HG03103 (cell line): ENCODE measurements around the gene MAP3K4.

Experiments used
- ATAC-seq: cut with Tn5 transposase; IDR thresholded peaks from one replicate; pipeline ENCODE4 v1.9.1; 2021; ENCODE audit warnings: low read depth; ENCODE audit not compliant: unreplicated experiment

MAP3K4 gene

DNA sequence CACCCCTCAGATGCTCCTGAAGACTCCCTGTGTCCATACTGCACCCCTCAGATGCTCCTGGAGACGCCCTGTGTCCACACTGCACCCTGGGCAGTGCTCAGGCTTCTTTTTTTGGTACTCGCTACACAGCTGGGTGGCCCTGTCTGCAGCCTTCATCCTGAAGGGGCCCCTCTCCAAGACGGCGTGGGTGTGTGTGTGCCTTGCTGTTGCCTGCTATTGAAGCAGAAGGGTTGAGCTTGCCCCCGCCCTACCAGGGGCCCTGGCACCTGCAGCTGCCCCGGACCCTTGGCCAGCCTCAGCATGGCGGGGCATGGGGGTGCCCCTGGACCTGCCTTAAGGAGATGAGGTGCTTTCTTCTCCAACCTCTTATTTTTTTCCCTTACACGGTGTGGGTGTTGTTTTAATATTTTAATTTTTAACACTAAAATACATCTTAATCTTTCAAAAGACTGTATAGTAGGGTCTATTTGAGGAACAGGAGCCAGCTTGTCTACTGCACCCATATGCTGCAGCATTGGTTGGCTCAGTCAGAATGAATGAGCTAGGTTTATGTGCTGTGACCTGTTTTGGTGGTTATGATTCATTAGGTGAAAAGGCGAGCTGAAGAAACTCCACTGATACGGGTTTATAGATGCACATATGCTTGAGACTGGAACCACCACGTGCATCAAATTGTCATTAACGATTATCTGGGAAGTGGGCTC is 146.4 kb downstream of the MAP3K4 start:
- ATAC-seq: no peak

DNA sequence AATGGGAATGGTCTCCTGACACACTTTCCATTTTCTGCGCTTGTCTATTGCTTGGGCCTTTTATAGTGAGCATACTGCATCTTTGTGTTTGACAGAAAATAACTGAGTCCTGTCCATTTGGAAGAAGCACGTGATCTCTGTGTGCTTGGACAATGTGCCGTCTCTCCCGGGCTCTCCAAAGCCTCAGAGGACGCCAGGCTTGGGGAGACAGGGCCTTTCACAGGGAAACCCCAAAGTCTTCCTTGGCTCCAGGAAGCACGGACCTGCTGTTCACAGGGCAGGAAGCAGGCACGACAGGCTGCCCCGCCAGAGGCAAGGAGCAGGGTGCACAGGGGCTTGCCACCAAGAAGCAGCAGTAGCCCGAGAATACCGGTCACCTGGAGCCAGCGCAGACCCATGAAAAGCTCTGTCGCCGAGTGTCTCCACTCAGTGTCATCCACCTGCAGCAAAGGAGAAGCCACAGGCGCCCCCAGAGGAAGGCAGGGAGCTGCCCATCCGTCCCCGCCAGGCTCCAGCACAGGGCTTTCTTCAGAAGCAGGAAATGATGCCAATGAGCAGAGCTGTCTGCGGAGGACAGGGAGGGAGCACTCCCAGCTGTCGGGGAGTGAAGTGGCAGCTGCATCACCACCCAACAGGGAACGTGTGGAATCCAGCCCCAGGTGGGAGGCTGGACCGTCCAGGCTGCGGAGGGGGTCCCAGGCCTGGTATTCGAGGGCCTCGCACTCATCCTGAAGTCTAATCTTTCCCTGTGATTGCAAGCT is 147.2 kb downstream of the MAP3K4 start:
- ATAC-seq: no peak

DNA sequence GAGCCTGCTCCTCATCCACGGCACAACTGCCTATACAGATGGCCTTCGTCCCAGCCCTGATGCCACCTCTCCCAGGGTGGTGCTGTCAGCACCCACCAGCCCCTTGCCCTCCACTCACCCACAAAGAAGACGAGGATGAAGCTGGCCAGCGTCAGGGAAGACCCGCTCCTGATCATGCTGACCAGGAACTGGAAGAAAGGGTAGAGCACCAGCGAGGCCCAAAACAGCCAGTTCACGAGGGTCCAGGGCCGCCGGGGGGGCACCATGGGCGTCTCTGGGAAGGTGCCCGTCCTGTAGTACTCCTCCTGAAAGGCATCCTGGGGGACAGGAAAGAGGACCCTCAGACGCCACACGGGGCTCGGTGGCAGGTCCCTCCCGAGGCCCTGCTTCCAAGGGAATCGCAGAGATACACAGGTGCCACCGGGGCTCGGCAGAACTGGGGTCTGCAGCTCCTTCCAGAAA is 147.8 kb downstream of the MAP3K4 start:
- no peak for ATAC-seq

DNA sequence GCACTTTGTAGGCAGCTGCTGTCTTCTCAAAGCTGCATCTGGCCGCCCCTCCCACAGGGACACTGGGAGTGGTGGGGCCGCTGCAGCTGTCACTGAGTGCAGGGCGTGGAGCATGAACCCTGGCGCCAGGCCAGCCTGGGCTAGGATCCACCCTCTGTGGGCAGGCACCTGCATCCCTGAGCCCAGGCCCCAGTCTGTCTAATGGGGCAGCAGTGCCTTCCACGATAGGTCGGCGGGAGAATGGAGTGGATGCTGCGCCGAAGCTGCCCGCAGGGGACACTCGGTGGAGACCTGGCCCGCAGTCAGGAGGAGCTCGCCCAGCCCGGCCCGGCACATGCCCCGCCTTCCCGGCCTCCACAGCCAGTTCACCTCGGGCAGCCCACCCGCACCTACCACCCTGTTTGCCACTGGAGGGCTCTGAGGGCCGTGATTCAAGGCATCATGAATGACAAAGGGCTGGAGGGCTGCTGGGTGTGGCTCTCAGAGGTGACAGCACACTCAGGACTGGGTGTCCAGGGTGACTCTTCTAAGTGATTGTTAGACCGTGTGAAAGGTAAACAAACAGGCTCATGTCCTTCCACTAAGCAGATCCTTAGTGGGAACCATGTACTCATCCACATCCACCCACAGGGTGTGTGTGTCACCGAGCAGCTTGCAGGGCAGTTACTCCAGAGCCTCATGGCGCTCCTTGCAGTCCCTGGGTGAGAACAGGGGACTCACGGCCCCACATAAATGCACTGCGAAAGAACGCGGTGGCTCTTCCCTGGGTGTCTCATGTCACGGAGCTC is 148.4 kb downstream of the MAP3K4 start:
- no peak for ATAC-seq

DNA sequence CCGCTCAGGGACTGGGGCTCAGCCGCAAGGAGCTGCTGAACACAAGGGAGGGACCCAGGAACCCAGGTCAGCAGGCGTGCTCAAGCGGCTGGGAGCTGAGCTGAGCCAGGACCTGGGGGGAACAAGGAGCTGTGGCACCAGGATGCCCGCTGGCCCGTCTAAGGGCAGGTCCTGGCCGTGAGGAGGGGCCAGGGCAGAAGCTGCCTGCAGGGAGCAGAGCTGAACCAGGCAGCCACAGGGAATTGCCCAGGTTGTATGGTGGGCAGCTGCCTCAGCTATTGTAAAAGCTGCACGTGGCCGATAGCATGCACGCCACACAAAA is 148.9 kb downstream of the MAP3K4 start:
- no peak for ATAC-seq

DNA sequence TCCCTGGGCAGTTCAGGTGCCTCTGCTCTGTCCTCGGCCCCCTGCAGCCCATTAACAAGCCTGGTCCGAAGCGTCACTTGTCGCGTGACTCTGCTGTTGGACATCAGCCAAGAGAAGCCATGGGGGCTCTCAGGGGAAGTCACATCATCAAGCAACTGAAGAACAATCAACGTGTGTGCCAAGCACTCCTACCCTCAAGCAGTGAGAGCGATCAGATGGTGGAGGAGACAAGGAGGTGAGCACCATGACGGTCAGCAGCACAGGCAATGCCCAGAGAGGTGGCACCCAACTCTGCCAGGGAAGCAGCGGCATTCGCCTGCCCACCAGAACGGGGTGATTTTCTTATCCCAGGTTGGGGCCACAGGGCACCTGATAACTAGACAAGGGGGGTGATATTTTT is 149.6 kb downstream of the MAP3K4 start:
- no peak for ATAC-seq

DNA sequence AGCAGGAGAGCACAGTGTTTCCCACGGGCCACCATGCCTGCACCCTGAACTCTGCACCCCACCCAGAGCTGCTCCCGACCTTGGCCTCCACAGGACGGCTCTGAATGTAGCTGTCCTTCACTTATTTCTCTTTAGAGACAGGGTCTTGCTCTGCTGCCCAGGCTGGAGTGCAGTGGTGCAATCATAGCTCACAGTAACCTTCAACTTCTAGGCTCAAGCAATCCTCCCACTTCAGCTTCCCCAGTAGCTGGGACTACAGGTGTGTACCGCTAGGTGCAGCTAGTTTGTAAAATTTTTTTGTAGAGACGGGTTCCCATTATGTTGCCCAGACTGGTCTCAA is 151.4 kb downstream of the MAP3K4 start:
- no peak for ATAC-seq

DNA sequence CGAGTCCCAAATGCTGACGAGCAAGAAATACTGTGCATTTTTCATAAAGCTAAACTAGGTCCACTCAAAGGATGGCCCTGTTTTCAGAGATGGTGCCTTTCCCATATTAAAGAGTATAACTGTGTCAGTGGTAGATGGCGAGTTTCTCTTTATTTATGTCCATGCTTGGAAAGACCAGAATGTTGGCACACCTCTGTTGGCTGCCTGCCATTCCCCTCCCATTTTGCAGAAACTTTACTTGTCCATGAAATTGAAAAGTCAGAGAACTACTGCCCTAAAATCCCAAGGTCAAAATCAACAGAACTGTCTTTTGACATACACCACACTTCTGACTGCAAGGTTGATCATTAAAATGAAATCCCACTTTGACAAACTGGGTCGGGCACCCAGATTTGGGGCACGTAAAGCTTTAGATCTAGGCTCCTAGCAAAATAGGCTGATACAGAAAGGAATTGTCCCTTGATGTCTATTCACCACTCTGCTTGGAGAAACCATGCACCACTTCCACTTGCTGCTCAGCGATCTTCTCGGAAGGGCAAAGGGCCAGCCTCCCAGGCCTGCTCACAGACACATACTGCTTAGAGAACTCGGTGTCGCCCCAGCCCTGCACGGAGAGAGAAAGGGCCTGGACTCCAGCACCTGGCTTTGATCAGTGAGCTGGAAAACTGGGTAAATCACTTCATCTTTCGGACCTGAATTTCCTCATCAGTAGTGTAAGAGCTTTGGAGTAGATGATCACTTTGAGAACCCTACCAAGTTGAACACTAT is 152.3 kb downstream of the MAP3K4 start:
- no peak for ATAC-seq

DNA sequence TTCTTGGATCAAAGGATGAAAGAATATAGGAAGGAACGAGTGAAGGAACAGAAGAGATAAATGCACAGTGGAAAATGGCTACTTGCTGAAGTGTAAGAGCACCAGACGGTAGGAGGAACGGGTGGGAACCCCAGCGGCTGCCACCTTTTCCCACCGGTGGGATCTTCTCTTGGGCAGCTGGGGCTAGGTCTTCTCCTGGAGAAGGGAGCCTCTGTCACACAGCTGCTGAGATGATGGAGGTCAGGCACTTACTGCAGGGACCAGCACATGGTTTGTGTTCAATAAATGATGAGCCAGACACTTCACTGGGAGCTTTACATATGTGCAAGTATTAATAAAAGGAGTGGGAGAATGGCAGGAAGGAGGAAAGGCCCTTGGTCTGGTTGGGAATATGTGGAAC is 158.6 kb downstream of the MAP3K4 start:
- no peak for ATAC-seq

DNA sequence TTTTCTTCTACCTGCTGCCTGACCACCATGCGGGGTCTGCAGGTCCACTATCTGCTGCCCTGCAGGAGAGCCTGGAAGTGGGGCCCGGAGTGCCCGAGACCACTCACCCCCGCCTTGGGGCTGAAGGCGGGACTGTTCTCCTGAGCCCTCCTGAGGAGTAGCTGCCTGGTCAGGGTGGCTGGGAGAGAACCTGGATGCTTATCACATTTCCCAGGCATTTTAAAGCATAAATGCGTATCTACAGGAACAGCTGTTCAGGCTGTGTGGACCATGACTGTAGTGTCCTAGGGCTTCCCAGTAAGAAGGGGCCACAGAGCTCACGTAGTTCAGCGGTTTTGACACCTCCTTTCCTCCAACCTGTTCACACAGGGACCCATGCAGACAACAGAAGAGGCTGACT is 159.0 kb downstream of the MAP3K4 start:
- no peak for ATAC-seq

DNA sequence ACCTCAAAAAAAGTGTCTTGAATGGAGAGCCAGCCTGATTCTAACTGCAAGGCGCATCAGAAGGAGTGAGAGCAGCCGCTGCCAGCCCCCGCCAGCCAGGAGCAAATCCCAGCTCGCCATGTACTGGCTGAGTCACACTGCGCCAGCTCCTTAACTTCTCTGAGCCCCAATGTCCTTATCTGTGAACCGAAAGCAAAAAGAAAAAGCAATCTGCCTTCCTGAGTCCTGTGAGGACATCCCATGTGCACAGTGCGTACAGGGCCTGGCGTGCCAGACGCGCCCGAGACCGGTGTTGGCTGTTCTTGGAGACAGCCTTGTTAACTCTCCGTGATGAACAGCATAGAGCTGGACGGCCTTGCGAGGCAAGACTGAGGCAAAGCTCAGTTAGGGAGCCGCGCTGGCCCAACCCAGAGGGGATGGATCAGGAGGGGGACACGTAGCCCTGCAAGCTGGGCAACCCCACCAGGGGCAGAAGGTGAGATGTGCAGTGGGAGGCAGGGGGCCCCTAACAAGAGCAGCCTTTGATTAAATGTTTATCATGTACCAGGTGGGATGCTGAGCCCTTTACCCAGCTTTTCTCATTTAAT is 159.6 kb downstream of the MAP3K4 start:
- ATAC-seq: no peak

DNA sequence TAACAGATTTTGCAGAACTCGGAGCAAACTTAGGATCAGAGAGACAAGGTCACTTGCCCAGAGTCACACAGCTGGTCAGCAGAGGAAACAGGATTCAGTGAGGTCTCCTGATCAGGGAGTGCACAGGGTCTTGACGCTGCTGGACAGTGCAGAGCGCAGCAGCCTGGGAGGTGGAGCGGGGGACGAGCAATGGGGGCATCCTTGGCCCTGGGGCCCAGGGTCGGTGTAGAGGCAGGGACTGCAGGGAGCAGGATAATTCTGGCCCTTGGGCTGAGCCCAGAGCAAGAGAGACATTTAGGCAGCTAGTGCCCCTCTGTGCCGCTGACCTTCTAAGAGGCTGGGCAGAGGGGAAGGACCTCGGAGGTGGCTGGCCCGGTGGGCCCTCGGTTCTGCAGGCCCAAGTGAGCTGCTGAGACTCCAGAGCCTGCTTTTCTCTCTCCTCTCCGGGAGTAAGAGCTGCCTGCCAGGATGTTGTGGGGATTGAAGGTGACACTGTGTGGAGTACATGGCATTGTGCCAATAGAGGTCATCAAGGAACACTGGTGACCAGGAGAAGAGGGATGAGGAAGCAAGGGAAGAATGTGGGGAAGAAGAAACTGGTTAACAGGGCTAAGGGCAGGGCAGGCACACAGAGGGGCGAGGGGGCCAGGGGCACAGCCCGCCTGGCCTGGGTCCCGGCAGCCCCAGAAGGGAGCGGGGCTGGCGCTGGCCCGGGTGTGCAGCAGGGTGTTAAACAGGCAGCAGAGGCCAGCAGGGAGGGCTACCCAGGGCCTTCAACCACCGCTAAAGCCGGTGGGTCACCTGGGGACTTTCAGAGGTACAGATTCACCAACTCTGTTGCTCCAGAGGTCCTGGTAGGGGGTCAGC is 160.3 kb downstream of the MAP3K4 start:
- no peak for ATAC-seq

DNA sequence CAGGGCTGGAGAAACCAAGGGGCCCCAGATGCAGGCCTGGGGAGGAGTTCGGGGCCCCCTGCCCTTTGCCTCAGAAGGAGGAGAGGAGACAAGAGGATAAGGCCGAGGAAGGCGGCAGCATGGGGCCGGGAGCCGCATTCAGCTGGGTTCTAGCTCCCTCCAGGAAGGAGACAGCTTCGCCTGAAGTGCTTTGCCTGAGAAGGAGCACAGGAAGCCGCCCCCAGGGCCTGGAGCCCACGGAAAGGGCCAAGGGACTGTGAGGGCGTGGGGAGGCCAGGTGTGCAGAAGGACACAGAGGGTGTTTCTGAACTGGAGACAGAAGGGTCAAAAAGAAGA is 160.9 kb downstream of the MAP3K4 start:
- ATAC-seq: no peak

DNA sequence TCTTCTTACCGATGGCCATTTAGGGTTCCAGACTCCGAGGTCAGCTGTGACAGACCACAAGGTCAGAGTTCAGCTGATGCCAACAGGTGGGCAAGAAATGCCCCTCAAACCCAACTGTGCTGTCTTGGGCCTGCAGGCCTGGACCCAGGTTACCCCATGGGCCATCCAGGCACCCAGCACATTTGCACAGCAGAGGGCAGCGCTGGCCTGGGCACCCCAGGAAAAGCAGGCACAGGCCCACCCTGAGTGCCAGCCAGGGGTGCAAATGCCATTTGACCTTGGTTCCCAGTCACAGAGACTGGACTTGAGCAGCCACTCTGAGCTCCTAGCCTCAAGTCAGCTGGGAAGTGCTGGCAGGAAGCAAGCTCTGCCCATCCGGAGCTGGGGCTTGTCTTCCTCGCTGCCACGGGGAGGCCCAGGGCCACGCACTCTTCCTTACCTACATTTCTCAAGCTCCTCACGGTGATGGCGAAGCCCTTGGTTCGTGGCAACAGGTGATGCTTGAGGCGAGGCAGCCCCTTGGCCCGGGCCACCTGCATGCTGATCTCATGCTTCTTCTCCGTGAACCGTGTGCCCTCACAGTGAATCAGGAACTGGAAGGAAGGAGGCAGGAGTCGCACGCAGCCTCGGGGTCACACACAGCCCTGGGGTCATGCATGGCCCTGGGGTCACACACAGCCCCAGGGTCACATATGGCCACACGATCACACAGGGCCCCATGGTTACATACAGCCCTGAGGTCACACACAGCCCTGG is 161.5 kb downstream of the MAP3K4 start:
- ATAC-seq: no peak

DNA sequence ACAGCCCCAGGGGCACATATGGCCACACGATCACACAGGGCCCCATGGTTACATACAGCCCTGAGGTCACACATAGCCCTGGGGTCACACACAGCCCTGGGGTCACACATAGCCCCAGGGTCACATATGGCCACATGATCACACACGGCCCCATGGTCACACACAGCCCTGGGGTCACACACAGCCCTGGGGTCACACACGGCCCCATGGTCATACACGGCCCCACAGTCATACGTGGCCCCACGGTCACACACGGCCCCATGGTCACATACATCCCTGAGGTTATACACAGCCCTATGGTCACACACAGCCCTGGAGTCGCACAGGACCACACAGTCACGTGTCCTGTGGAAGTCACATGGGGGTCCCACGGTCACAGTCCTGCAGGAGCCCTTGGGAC is 162.2 kb downstream of the MAP3K4 start:
- no peak for ATAC-seq

DNA sequence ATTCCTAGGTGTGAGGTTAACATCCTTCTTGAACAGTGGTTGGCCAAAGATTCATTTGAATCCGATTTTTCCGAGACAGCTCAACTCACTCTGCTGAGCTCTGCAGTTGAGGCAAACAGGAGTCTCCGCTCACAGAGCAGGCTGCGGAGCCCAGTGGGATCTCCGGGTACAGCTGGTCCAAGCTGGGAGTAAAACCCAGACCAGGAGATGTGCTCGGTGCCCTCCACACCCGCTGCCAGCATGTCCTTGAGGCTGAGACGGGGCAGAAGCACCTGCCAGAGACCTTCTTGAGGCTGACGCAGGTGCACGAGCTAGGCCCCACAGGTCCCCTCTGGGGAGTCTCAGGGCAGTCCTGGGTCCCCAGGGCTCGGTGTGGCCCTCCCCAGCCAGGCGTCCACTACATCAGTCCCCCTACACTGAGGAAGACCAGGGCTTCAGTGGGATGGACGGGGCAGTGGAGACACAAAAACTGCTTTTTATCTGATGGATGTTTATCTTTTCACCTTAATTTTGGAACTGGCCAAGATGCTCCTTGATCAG is 163.3 kb downstream of the MAP3K4 start:
- no peak for ATAC-seq

DNA sequence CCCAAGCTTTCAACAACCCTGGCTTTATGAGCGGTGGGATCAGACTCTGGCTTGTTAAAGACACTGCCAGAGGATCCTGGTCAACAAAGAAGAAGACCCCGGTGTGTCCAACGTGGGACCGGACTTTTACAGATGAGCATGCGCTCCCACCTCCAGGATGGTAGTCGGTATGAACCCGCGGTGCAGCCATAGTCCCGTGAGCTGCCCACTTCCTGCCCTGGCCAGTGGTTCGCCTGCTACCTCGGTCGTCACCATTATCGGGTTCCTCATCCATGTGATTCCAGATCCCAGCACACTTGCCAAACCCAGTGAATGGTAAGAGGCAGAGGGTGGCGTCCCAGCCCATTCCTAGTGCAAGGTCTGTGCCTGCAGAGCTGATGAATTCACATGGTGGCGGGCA is 169.6 kb downstream of the MAP3K4 start:
- ATAC-seq: no peak

DNA sequence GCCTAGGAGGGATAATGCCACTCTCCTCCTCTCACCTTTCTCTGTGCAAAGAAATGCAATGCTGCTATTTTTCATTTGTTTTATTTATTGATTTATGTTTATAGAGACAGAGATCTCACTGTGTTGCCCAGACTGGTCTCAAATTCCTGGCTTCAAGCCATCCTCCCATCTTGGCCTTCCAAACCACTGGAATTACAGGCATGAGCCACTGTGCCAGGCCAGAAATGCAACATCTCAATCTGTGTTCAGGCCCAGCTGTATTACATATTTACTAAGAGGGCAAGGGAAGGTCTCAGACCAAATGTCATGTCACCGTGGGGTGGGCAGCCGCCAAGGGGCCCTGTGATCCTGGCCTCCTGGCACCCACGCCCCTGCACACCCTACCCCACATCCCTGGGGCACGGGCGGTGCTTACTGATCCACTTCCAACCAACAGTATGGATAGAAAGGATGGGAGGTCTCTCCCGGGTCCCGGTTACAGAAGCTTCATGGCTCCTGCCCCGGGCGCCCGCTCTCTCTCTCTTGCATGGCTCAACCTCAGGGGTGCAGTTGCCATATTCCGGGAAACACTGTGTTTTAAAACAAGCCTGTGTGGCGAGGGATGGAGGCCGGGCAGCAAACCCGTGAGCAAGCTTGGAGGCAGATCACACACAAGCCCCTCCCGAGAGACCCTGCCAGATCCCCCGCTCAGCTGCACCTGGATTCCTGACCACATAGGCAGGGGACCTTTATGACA is 170.5 kb downstream of the MAP3K4 start:
- ATAC-seq: no peak
